ENCODE measurements around the gene HIF1AN. TPM values are rescaled to one million over a fixed set of nuclear protein-coding genes. Genes with fewer than 3 reads are reported as not detected.

Gene HIF1AN
- total RNA-seq, 1 donor: 17.0 TPM

- Histone ChIP-seq H3K9me3 (ENCODE audit: low read depth, low read length) (no peaks in the 10 kb centered on the region), H3K27me3 (ENCODE audit: insufficient read depth, low read length) (no peaks in the 10 kb centered on the region), H3K4me3 (ENCODE audit: low read length) (no peak overlapping the region), H3K4me1 (ENCODE audit: insufficient read depth, low read length) (peaks cover 32% of the 10 kb centered on the region)
These were observed 25.0 kb upstream of the HIF1AN start for GRCh38 chr10:100510533-100511308.

- Histone ChIP-seq H3K9me3 (ENCODE audit: low read depth, low read length) (no peaks in the 10 kb centered on the region), H3K4me3 (ENCODE audit: low read length) (no peak overlapping the region), H3K27me3 (ENCODE audit: insufficient read depth, low read length) (peaks cover 13% of the 10 kb centered on the region), H3K4me1 (ENCODE audit: insufficient read depth, low read length) (peaks cover 24% of the 10 kb centered on the region)
These were observed 20.1 kb upstream of the HIF1AN start for GRCh38 chr10:100515612-100516011.

DNA sequence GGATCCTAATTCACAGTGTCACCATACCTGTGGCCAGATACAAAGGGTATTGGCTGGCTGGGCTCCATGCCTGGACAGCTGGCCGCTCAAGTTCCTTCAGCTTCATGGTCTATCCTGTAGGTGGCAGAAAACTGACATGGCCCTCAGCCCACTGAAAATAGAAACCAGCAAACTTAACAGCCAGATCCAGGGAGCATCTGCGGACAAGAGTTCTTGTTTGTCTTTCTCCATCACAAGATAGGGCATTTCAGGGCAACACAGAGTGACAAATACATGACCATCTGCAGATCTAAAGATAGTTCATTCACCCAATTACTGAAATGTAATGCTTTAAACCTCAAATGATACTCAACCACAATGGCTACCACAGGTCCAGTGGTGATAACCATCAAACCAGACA lies 18.9 kb upstream of the HIF1AN start:
- H3K4me1 ChIP-seq (ENCODE audit: insufficient read depth, low read length): peaks cover 13% of the 10 kb centered on the region
- H3K4me3 ChIP-seq (ENCODE audit: low read length): no peak overlapping the region
- peaks cover 13% of the 10 kb centered on the region for H3K27me3 ChIP-seq (ENCODE audit: insufficient read depth, low read length)
- no peaks in the 10 kb centered on the region for H3K9me3 ChIP-seq (ENCODE audit: low read depth, low read length)

DNA sequence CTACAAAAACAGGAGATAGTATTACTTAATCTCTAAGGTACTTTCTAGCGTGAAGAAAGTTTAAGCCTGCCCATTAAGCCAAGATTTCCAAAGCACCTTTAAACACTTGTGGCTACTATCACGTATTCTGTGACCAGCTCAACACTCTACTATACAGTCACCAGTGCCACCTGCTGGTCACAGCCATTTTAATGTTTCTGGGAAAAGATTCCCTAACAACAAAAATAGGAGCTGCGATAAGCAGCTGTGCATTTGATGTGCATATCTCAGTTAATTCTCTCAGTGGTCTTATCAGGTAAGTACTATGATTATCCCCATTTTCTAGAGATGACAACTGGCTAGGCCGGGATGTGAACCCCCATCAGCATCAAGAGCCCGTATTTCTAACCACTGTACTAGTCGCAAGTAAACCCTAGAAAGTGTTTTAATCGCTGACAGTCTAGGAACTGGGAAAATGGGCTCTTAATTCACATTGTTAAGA lies 16.9 kb upstream of the HIF1AN start:
- Histone ChIP-seq H3K9me3 (ENCODE audit: low read depth, low read length) (no peaks in the 10 kb centered on the region), H3K4me3 (ENCODE audit: low read length) (no peak overlapping the region), H3K27me3 (ENCODE audit: insufficient read depth, low read length) (peaks cover 13% of the 10 kb centered on the region), H3K4me1 (ENCODE audit: insufficient read depth, low read length) (peaks cover 13% of the 10 kb centered on the region)

- Histone ChIP-seq H3K4me3 (ENCODE audit: low read length) (no peak within 1 kb of the TSS), H3K27me3 (ENCODE audit: insufficient read depth, low read length) (peaks cover 13% of the 10 kb centered on the region), H3K4me1 (ENCODE audit: insufficient read depth, low read length) (peaks cover 13% of the 10 kb centered on the region), H3K9me3 (ENCODE audit: low read depth, low read length) (no peaks in the 10 kb centered on the region)
These were observed 16.3 kb upstream of the HIF1AN start, which contains the start of gene SEC31B for GRCh38 chr10:100519311-100520051. Gene SEC31B, minus strand, starts transcription at chr10:100519861. Its CDS starts 2,909 bp downstream, at chr10:100516952.

- Histone ChIP-seq H3K4me3 (ENCODE audit: low read length) (no peak overlapping the region), H3K9me3 (ENCODE audit: low read depth, low read length) (no peaks in the 10 kb centered on the region), H3K27me3 (ENCODE audit: insufficient read depth, low read length) (peaks cover 13% of the 10 kb centered on the region), H3K4me1 (ENCODE audit: insufficient read depth, low read length) (peaks cover 13% of the 10 kb centered on the region)
These were observed 14.9 kb upstream of the HIF1AN start for GRCh38 chr10:100520811-100521210.

DNA sequence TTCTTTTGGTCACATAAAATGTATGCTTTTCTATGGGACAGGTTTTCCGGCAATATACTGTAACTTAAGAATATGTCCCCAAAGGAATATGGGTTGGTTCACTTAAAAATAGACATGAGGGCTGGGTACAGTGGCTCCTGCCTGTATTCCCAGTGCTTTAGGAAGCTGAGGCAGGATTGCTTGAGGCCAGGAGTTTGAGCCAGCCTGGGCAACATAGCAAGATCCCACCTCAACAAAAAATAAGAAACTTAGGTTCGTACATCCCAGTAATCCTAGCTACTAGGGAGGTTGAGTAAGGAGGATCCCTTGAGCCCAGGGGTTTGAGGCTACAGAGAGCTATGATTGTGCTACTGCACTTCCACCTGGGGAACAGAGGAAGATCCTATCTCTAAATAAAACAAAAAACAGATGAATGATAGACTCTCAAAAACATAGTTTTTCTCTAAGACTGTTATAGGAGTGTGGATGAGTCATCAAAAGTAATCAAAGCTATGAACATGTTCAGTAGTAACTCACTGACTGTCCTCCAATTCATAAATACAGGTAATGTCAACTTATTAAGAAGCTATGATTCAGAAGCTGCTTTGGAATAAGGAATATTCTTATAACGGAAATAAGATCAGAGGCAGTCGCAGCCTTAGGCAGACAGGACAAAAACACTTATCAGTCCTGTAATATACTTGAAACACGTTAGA lies 13.5 kb upstream of the HIF1AN start:
- peaks cover 14% of the 10 kb centered on the region for H3K4me1 ChIP-seq (ENCODE audit: insufficient read depth, low read length)
- H3K9me3 ChIP-seq (ENCODE audit: low read depth, low read length): no peaks in the 10 kb centered on the region
- peaks cover 13% of the 10 kb centered on the region for H3K27me3 ChIP-seq (ENCODE audit: insufficient read depth, low read length)
- no peak overlapping the region for H3K4me3 ChIP-seq (ENCODE audit: low read length)

DNA sequence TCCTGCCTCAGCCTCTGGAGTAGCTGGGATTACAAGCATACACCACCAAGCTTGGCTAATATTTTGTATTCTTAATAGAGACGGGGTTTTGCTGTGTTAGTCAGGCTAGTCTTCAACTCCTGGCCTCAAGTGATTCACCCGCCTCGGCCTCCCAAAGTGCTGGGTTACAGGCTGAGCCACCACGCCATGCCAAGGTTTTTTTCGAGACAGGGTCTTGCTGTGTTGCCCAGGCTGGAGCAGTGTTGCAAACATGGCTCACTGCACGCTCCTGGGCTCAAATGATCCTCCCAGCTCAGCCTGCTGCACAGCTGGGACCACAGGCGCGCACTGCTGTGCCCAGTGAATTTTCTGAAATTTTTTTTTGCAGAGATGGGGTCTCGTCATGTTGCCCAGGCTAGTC lies 12.8 kb upstream of the HIF1AN start:
- no peaks in the 10 kb centered on the region for H3K9me3 ChIP-seq (ENCODE audit: low read depth, low read length)
- H3K4me3 ChIP-seq (ENCODE audit: low read length): no peak overlapping the region
- H3K27me3 ChIP-seq (ENCODE audit: insufficient read depth, low read length): peaks cover 13% of the 10 kb centered on the region
- H3K4me1 ChIP-seq (ENCODE audit: insufficient read depth, low read length): peaks cover 20% of the 10 kb centered on the region

DNA sequence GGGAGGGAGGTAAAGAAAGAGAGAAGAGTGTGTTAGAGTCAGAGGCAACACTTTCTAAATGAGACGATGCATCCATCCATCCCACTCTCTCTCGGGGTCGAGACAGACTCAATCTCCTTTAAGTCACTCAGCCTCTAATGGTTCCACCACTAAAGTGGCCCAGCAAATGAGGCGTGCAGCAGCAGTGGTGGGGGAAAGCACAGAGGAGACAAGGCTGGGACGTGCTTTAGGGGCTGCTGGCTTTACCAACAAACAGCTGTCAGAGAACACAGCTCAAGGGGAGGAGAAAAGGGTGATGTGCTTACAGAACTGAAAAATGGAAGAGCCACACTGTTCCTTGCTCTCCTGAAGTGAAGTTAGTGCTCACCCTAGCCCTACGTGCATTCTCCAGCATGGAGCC lies 11.5 kb upstream of the HIF1AN start:
- H3K4me1 ChIP-seq (ENCODE audit: insufficient read depth, low read length): peaks cover 26% of the 10 kb centered on the region

DNA sequence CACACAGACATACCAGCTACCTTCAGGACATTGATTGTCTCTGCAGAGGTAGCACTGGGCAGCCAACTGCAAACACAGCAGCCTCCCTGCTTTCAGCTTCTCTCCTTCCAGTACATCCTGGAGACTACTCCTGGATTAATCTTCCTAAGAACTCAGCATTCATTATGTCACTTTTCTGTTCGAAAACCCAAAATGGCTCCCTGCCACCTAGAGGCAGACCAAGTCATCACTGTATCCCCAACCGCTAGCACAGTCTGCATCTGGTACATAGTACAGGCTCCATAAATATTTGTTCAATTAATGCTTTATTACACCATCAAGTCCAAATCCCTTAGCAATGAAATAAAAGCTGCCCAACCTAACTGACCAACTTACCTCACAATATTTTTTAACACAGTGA lies 11.1 kb upstream of the HIF1AN start:
- H3K27me3 ChIP-seq (ENCODE audit: insufficient read depth, low read length): peaks cover 5% of the 10 kb centered on the region
- H3K4me3 ChIP-seq (ENCODE audit: low read length): no peak overlapping the region
- H3K4me1 ChIP-seq (ENCODE audit: insufficient read depth, low read length): peaks cover 22% of the 10 kb centered on the region
- H3K9me3 ChIP-seq (ENCODE audit: low read depth, low read length): no peaks in the 10 kb centered on the region

More for the DNA sequence above, 11.5 kb upstream of the HIF1AN start:
- Histone ChIP-seq H3K9me3 (ENCODE audit: low read depth, low read length) (no peaks in the 10 kb centered on the region), H3K4me3 (ENCODE audit: low read length) (no peak overlapping the region), H3K27me3 (ENCODE audit: insufficient read depth, low read length) (peaks cover 9% of the 10 kb centered on the region)

GRCh38 chr10:100528123-100528886 lies 7.4 kb upstream of the HIF1AN start:
- Histone ChIP-seq H3K4me1 (ENCODE audit: insufficient read depth, low read length) (peaks cover 27% of the 10 kb centered on the region), H3K27me3 (ENCODE audit: insufficient read depth, low read length) (no peaks in the 10 kb centered on the region), H3K9me3 (ENCODE audit: low read depth, low read length) (no peaks in the 10 kb centered on the region), H3K4me3 (ENCODE audit: low read length) (peak overlapping the region; percentile 85)

- peak overlapping the region; percentile 85 for H3K4me3 ChIP-seq (ENCODE audit: low read length)
These were observed 6.7 kb upstream of the HIF1AN start for GRCh38 chr10:100528921-100529474.

DNA sequence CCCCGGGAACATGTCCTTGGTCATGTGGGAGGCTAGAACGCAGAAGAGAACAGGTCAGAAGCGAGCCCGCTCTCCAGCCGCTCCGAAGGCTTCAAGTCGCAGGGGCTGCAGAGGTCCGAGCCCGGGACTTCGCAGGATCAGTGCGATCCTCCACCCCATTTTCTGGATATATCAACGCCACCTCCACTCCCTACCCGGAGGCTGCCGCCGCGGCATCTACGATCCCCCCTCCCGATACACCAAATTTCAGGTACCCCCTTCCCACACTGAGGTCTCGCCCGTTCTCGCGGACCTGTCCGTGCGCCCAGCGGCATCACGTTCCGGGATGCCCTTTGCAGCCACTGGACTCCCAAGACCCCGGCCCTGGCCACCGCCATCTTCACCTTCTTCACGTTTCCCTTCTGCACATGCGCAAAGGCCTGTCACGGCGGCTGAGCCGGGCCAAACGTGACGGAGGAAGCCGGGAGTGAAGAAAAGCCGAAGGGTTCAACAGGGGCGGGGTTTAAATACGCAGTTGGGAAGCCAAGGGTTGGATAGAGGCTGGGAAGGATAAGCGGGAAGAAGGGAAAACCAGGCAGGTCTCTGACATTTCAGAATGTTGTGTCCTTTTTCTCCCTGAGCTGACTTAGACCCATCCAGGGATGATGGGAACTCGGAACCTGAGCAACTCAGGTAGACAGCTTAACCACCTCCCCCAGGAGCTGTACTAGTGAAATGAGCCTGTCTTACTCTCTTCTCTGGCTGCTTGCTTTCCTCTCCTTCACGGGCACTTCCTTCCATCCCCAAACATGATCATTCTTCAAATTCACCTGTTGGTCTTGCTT lies 6.1 kb upstream of the HIF1AN start, which contains the start of gene NDUFB8:
NDUFB8 (minus strand) TSS at position 397 of the 824 bp plus-strand sequence; CDS start at position 377, 20 bp downstream.
- Histone ChIP-seq H3K9me3 (ENCODE audit: low read depth, low read length) (no peaks in the 10 kb centered on the region), H3K27me3 (ENCODE audit: insufficient read depth, low read length) (no peaks in the 10 kb centered on the region), H3K4me1 (ENCODE audit: insufficient read depth, low read length) (peaks cover 27% of the 10 kb centered on the region), H3K4me3 (ENCODE audit: low read length) (peak within 1 kb of the TSS; percentile 85)

More at GRCh38 chr10:100528921-100529474, 6.7 kb upstream of the HIF1AN start:
- Histone ChIP-seq H3K9me3 (ENCODE audit: low read depth, low read length) (no peaks in the 10 kb centered on the region), H3K4me1 (ENCODE audit: insufficient read depth, low read length) (peaks cover 27% of the 10 kb centered on the region), H3K27me3 (ENCODE audit: insufficient read depth, low read length) (no peaks in the 10 kb centered on the region)
